C4-2B (cell line): ENCODE data around the gene CEP85L.

Experiments used
- H3K27ac ChIP-seq: fragments of 450-650 bp; 2 replicates; pipeline ENCODE4 v1.5.1; 2017
- CTCF ChIP-seq: fragments of 450-650 bp; conservative IDR thresholded peaks from 2 replicates; pipeline ENCODE4 v1.5.1; 2017; ENCODE audit warnings: mild to moderate bottlenecking
- ZFX ChIP-seq: fragments of 450-650 bp; IDR thresholded peaks from 2 replicates; pipeline ENCODE4 v1.6.1; 2017

CEP85L gene

DNA sequence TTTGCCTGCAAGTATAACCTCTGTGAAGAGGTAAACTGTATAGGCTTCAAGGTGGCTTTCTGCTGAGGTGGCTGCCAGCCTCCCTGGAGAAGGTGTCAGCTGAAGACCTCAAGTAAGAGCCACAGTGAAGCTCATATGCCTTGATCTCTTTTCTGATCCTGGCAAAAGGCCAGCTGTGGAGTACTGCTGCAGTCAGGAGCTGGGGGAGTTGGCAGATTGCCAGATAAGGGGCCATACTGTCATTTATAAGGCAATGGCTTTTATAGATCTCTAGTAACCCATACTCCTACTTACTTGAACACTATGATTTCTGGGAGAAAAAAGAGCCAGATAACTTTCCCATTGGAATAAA, 8.8 kb upstream of the CEP85L start:
- H3K27ac ChIP-seq: no peak overlapping the region
- TF ChIP-seq ZFX (no peak), CTCF (no peak)

DNA sequence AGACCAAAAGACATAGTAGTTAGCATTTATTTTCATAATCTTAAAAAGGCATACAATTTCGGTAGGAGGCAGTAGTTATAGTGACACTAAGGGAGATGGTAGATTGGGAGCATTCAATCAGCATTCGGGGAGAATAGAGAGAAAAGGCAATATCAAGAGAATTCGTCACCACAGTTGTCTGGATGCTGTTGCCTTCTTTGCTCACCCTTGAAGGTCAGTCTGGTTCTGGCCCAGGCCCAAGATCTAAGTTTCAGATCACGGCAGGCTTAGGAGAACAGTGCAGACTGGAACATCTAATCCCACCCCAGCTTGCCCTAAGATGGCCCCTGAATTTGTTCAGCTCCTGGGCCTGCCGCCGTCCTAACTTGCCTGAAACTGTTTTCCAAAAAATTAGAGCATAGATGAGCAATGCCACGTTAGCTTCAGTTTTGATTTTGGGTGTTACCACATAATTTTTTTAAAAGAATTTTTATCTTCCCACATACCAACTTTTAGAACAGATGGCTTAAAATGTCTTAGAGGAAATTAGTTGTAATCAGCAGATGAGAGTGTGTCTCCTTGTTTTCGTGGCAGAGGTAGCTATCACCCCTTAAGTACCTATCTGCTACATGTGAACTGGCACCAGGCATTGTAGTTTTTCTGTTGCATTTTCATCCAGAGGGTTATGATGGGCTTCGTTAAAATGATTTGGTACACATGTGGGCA, 8.3 kb upstream of the CEP85L start:
- TF ChIP-seq ZFX: no peak
- TF ChIP-seq CTCF: no peak
- H3K27ac ChIP-seq: no peak overlapping the region

DNA sequence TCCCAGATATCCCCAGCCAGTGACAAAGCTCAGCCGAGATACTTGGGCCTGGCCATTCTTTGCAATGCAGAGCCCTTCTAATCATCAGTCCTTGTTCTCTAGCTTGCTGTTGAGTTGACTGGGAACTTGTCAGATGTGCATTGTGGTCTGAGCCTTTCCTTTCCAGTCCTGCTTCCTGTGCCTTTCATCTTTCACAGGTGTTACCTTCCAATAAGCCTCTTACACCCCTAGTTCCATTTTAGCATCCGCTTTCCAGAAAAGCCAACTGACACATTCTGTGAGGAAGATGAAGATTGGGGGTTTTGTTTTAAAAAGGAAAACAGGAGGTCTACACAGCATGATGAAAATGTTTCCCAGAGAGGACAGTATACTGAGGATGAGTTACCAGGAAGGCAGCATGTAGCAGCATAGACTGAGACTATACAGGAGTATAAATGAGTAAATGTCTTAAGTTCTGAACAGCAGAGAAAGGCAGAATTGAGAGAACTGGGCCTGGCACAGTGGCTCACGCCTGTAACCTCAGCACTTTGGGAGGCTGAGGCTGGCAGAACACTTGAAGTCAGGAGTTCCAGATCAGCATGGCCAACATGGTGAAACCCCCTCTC, 5.6 kb upstream of the CEP85L start:
- TF ChIP-seq CTCF (no peak), ZFX (no peak)
- H3K27ac ChIP-seq: no peak overlapping the region

- H3K27ac ChIP-seq: peak overlapping the region; percentile 73
- TF ChIP-seq ZFX: no peak
- no peak for TF ChIP-seq CTCF
Observed at GRCh38 chr6:118652051-118652615, 742 bp upstream of the CEP85L start.

GRCh38 chr6:118650582-118651281, 659 bp downstream of the CEP85L start:
- peak; percentile 78 for TF ChIP-seq ZFX
- TF ChIP-seq CTCF: peak; percentile 14; the same call in 1 of the 2 replicates
- peak overlapping the region; percentile 73 for H3K27ac ChIP-seq

- TF ChIP-seq ZFX (no peak), CTCF (no peak)
- peak overlapping the region; percentile 73 for H3K27ac ChIP-seq
Observed at GRCh38 chr6:118649918-118650581, 1.3 kb downstream of the CEP85L start.
